SU-DHL-6 (cell line): ENCODE data around the gene SLC16A8.

ENCODE experiments used
- CTCF ChIP-seq: fragments of 200-600 bp; sonication (generic); IDR thresholded peaks from one replicate; pipeline ENCODE4 v1.5.1; 2017; ENCODE audit warnings: antibody characterized with exemption, mild to moderate bottlenecking, low read length, moderate library complexity; ENCODE audit not compliant: insufficient read depth, poor library complexity, severe bottlenecking
- EZH2phosphoT487 ChIP-seq: fragments of 200-600 bp; sonication (generic), shearing (Covaris generic); conservative IDR thresholded peaks from 2 replicates; pipeline ENCODE4 v1.6.1; 2018; ENCODE audit warnings: mild to moderate bottlenecking, antibody characterized with exemption, low read length, moderate library complexity, mixed read lengths

- TF ChIP-seq CTCF: no peak
- TF ChIP-seq EZH2phosphoT487: no peak
Measured at GRCh38 chr22:38086942-38087341, 3.0 kb upstream of the SLC16A8 start.
